Measurements from ENCODE around the gene ZCCHC7.
"Not testable (repeated sequence)": the region's sequence is repeated elsewhere in the genome, so short reads cannot be mapped to it uniquely, and the experiment has no call there.

ZCCHC7 gene

DNA sequence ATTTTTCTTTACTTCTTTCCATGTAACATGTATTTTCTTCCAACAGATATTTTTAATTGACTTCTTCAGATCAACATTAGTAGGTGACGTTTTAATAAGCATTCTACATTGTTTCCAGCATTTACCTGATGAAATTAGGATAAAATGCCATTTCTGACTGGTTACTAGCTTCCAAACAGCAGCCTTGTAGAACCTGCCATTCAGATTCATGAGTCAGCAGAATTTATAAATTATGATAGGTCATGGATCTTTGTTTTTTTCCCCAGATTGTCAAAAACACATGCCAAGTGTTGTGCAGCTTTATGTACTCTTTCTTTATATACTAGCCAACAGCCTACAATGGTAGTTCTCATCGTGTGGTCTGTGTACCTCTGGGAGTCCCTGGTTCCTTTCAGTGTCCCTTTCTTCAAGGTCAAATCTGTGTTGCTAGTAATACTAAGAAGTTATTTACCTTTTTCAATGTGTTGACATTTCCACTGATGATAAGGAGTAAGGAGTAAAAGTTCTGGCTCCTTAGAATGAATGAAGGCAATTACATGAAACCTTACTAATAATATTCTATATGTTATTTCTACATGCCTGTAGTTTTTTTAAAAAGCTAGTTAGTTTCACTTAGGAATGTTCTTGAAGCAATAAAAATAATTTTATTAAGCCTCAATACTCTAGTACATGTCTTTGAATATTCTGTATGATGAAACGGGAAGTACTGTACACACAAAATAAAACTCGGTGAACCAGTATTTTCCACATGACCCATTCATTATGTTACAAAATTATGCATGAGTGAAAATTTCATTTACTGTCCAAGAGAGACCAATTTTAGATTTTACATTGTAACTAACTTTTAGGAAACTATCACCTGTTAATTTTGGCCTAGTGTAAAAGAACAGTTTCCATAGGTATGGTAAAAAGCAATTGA, 135.8 kb downstream of the ZCCHC7 start:
- DNase-seq = no peak

- no peak for DNase-seq
Measured at GRCh38 chr9:37259951-37260350, 139.6 kb downstream of the ZCCHC7 start.

DNA sequence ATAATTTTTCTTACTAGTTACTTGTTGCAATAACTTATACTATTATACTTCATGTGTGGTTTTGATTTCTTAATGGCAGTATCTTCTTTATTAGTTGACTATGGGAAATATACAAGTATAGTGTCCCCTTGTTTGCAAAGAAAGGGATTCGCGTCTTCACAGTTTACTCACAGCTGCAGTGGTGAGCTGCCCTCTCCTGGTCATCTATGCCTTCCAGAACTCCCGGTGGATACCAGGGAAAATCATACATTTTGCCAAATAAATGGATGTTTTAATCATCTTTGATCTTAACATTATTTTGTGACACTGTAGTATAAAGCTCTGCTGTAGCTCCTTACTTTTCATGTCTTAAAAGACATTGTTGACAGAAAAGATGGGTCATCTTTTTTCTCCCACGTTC, 142.0 kb downstream of the ZCCHC7 start:
- DNase-seq = no peak

DNA sequence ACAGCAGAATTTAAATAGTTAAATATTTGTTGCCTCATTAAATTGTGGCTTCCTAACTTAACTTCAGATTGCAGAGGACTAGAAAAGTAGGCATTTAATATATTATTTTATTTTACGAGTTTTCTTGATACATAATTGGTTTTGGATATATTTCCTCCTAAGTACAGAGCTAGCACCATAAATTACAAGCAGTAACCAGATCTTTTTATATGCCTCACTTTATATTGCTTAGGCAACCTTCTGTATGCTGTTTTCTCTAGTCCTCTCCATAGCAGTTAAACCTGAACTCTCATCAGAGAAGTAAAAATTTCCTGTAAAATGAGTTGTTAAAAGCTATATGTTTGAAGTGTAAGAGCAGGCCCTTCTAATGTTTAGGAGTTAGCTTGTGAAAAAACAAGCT, 144.2 kb downstream of the ZCCHC7 start:
- DNase-seq = no peak

DNA sequence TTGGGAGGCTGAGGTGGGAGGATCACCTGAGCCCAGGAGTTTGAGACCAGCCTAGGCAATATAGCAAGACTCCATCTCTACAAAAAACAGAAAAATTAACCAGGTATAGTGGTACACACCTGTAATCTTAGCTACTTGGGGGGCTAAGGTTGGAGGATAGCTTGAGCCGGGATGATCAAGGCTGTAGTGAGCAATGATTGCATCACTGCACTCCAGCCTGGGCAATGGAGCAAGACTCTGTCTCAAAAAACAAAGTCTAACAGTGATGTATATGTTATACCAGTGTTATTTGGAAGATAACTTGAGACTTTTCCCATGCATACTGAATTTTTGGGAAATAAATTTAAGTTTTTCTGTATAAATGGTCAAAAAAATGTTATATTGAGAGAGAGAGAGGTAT, 146.3 kb downstream of the ZCCHC7 start:
- DNase-seq = no peak

GRCh38 chr9:37269221-37269620, 148.8 kb downstream of the ZCCHC7 start:
- no peak for DNase-seq

GRCh38 chr9:37271679-37272078, 151.3 kb downstream of the ZCCHC7 start:
- DNase-seq = no peak

- DNase-seq = no peak
Measured at GRCh38 chr9:37273595-37273994, 153.2 kb downstream of the ZCCHC7 start.

- no peak for DNase-seq
Measured at GRCh38 chr9:37281541-37281940, 161.2 kb downstream of the ZCCHC7 start.

DNA sequence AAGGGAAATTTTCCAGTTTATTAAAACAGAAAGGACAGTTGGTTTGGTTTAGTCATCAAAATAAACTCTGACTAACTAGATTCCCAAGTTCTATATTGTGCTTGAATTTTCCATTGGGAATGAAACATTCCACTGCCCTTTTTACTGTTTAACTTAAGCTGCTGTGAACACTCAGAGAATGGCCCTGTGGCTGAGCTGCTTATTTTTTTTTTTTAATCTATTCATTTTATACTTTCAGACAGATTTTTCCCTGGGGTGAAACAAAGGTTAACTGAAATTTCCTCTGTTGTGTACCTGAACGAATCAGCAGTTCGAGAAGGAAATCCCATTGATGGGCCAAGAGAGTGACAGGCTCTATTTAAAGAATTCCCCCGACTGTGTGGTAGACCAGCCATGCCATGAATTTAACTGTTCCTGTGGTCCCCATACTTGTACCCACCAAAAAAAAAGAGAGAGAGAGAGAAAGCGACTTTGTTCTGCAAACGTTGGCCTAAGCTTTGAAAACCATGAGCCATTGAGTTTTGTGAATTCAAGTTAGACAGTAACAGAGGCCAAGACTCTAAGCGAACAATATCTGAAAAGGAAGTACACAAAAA, 163.5 kb downstream of the ZCCHC7 start:
- no peak for DNase-seq

DNA sequence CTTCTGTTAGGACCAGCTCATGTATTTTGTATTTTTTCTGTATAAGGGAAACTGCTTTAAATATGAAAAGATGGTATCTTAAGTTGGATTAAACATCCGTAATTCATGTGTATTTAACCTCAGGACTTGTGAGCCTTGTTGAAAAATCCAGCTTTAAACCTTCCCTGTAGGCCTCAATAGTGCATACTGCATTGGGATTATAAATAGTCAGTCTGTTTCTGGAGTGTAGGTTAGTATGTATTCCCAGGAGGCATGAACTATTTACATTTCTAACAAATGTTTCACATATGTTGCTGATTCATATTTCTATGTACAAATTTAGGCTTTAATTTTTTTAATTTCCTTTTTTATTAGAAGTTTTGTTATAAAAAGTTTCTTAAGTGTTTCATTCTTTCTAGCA, 164.3 kb downstream of the ZCCHC7 start:
- DNase-seq = no peak

DNA sequence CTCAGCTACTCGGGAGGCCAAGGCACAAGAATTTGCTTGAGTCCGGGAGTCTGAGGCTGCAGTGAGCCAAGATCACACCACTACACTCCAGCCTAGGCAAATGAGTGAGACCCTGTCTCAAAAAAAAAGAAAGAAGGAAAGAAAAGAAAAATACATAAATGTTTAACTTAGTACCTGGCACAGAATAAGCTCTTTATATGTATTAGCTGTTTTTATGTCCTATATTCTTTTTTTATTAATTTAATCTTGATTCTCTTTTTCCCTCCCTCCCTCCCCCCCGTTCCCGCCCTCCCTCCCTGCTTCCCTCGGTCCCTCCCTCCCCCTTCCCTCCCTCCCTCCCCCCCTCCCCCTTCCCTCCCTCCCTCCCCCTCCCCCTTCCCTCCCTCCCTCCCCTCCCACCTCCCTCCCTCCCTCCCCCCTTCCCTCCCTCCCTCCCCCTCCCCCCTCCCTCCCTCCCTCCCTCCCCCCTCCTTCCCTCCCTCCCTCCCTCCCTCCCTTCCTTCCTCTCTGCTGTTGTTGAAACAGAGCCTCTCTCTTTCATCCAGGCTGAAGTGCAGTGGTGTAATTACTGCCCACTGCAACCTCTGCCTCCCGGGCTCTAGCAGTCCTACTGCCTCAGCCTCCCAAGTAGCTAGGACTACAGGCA, 166.3 kb downstream of the ZCCHC7 start:
- DNase-seq = no peak

GRCh38 chr9:37287317-37287716, 166.9 kb downstream of the ZCCHC7 start:
- no peak for DNase-seq

DNA sequence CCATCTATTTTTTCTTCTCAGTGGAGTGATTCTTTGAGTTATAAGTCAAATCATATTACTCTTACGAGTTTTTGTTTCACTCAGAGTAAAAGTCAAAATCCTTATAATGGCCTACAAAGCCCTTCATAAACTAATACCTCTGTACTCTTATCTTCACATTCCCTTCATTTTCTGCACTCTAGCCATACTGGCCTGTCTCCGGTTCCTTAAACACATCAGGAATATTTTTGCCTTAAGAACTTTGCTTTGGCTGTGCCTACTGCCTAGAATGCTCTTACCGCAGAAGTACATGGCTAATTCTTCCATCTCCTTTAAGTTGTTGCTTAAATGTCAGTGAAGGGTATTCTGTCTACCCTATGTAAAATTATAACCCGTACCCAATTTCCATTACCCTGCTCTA, 169.3 kb downstream of the ZCCHC7 start:
- DNase-seq = no peak

DNA sequence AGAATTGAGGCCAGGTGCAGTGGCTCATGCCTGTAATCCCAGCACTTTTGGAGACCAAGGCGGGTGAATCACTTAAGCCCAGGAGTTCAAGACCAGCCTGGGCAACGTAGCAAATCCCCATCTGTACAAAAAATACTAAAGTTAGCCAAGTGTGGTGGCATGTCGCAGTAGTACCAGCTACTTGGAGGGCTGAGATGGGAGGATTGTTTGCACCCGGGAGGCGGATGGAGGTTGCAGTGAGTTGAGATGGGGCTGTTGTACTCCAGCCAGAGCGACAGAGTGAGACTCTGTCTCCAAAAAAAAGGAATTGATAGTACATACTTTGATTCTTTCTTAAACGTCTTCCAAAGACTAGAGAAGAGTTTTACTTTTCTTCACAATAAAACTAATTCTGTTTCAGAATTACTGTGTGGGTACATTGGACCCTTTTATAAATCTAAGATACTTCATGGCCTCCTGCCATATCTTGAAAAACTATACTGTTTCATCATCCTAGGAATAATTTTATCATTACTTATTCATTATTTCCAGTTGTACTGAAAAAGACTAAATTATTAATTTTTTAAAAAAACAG, 170.1 kb downstream of the ZCCHC7 start:
- no peak for DNase-seq

GRCh38 chr9:37290940-37291485, 170.6 kb downstream of the ZCCHC7 start:
- no peak for DNase-seq

DNA sequence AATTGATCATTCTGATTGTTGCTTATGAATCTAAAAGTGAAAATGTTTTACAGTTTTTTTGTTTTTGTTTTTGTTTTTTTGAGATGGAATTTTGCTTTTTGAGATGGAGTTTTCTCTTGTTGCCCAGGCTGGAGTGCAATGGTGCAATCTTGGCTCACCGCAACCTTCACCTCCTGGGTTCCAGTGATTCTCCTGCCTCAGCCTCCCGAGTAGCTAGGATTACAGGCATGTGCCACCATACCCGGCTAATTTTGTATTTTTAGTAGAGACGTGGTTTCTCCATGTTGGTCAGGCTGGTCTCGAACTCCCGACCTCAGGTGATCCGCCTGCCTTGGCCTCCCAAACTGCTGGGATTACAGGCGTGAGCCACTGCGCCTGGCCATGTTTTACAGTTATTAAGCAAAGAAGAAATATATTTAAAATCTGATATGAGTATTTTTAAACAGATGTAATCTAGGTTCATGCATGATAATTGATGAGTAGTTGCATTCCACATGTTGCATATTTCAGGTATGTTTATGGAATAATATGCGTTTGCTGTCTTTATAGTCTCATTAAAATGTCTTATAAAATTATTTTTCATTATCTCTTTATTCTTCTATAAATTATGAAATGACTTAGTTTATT, 171.4 kb downstream of the ZCCHC7 start:
- not testable (repeated sequence) for DNase-seq

- DNase-seq = no peak
Measured at GRCh38 chr9:37292896-37293295, 172.5 kb downstream of the ZCCHC7 start.

- no peak for DNase-seq
Measured at GRCh38 chr9:37293664-37294524, 173.5 kb downstream of the ZCCHC7 start.

GRCh38 chr9:37295178-37295577, 174.8 kb downstream of the ZCCHC7 start:
- DNase-seq = no peak

DNA sequence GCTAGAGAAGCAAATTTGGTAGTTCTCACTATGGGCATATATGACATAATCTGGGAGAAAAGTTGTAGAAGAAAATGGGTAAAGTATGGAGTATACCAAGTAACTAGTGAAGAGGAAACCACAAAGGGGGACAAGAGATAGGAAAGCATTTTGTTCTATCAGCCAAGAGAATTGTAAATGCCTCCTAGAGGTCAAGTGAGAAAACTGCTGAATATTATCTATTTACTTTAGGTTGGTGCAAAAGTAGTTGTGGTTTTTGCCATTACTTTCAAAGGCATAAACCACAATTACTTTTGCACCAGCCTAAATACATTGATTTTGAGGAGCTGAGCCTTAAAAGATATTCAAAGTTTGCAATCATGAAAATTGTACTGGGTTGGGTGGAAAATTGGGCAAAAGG, 175.4 kb downstream of the ZCCHC7 start:
- DNase-seq = no peak

GRCh38 chr9:37297592-37297991, 177.2 kb downstream of the ZCCHC7 start:
- no peak for DNase-seq
